K562 (cell line): ENCODE results near the gene HARS1. TPM values are rescaled to one million over a fixed set of nuclear protein-coding genes. Genes with fewer than 3 reads are reported as not detected.

Experiments
- ATAC-seq: fragments of 200-7000 bp; cut with Tn5 transposase; 3 replicates; pipeline ENCODE4 v1.9.1; 2020; ENCODE audit warnings: moderate library complexity
- BruUV-seq: library from RNA; stranded (reverse); fragments of 400-500 nt; replicated peaks from 2 replicates; lab custom pipeline; 2021; lab: Mats Ljungman, UMichigan
- CTCF ChIA-PET: fragments of 300-600 bp; formaldehyde crosslinking; extraction: SDS; loops from one replicate; lab custom pipeline; 2021; ENCODE audit warnings: low intra/inter-chr PET ratio; lab: Yijun Ruan, JAX
- POLR2A ChIA-PET: fragments of 300-600, 350-650 bp; sonication (Branson Sonifier 250); formaldehyde crosslinking; extraction: SDS; loops from one replicate; lab custom pipeline; 2021; ENCODE audit warnings: antibody characterized with exemption, inconsistent platforms; lab: Yijun Ruan, JAX
- DNase-seq, 4 experiments: peaks; one replicate each; pipeline versions ENCODE4 v3.0.0 to v3.0.0-alpha.2; 2011 to 2018; ENCODE audit warnings: low spot score in 3 of 4, mixed read lengths in 3 of 4; ENCODE audit errors: extremely low read depth in 1 of 4
- FAIRE-seq: peaks from 2 replicates; lab custom pipeline; 2011; peaks lifted over from hg19 to GRCh38; lab: Jason Lieb, UNC
- H2AFZ ChIP-seq: 2 replicates; pipeline ENCODE4 v1.6.0; 2011; ENCODE audit warnings: low read depth, low read length, control low read depth, inconsistent platforms
- H3K27ac ChIP-seq: fragments of 200-600 bp; 3 replicates; pipeline ENCODE4 v1.8.0; 2011; ENCODE audit warnings: low read depth, mild to moderate bottlenecking, control low read depth, inconsistent platforms, low read length, moderate library complexity, mixed read lengths; ENCODE audit errors: extremely low read depth
- H3K27me3 ChIP-seq, 2 experiments: fragments of 300-600 bp in 1 of 2; 2 replicates in 1 of 2; 3 replicates in 1 of 2; pipeline versions ENCODE4 v1.6.0 to v1.8.0; 2011; ENCODE audit warnings: inconsistent platforms in 2 of 2, low read length in 2 of 2, mild to moderate bottlenecking in 1 of 2, mixed read lengths in 1 of 2, moderate library complexity in 1 of 2; ENCODE audit not compliant: control insufficient read depth in 2 of 2, insufficient read depth in 2 of 2
- H3K36me3 ChIP-seq: fragments of 300-600 bp; 3 replicates; pipeline ENCODE4 v1.8.0; 2011; ENCODE audit warnings: mild to moderate bottlenecking, low read length, inconsistent platforms; ENCODE audit not compliant: control insufficient read depth, insufficient read depth
- H3K4me1 ChIP-seq, 2 experiments: fragments of 200-600 bp in 1 of 2; replicated peaks in 1 of 2; 2 replicates in 1 of 2; 3 replicates in 1 of 2; pipeline versions ENCODE4 v1.5.1 to v1.8.0; 2011; ENCODE audit warnings: inconsistent platforms in 2 of 2, low read length in 2 of 2, mild to moderate bottlenecking in 1 of 2, mixed read lengths in 1 of 2, moderate library complexity in 1 of 2; ENCODE audit not compliant: control insufficient read depth in 2 of 2, insufficient read depth in 2 of 2
- H3K4me2 ChIP-seq: 2 replicates; pipeline ENCODE4 v1.6.1; 2011; ENCODE audit warnings: low read length, control low read depth, inconsistent platforms, mixed read lengths; ENCODE audit not compliant: insufficient read depth
- H3K4me3 ChIP-seq: fragments of 200-600 bp; sonication (generic), shearing (Covaris generic); 2 replicates; pipeline ENCODE4 v1.5.1; 2016; ENCODE audit warnings: control low read depth, inconsistent platforms
- H3K79me2 ChIP-seq: fragments of 200-600 bp; 3 replicates; pipeline ENCODE4 v1.8.0; 2011; ENCODE audit warnings: low read length, inconsistent platforms; ENCODE audit not compliant: control insufficient read depth, insufficient read depth
- H3K9ac ChIP-seq, 2 experiments: 2 replicates each; pipeline versions ENCODE4 v1.6.0 to v1.6.1; 2011; ENCODE audit warnings: low read depth in 2 of 2, low read length in 2 of 2, control low read depth in 1 of 2, inconsistent platforms in 1 of 2, mild to moderate bottlenecking in 1 of 2, mixed read lengths in 1 of 2; ENCODE audit not compliant: insufficient read depth in 1 of 2
- H3K9me1 ChIP-seq: one replicate; pipeline ENCODE4 v1.6.0; 2011; ENCODE audit warnings: inconsistent platforms, mild to moderate bottlenecking, low read length, moderate library complexity; ENCODE audit not compliant: control insufficient read depth, insufficient read depth
- H3K9me3 ChIP-seq: replicated peaks from 2 replicates; pipeline ENCODE4 v1.5.1; 2011; ENCODE audit warnings: low read depth, low read length, inconsistent platforms; ENCODE audit not compliant: control insufficient read depth, insufficient read depth
- H4K20me1 ChIP-seq: replicated peaks from 2 replicates; pipeline ENCODE4 v1.6.1; 2011; ENCODE audit warnings: low read length, inconsistent platforms, mixed read lengths; ENCODE audit not compliant: control insufficient read depth, insufficient read depth
- CHCHD3 ChIP-seq: fragments of 250-450 bp; sonication (Bioruptor Pico); IDR thresholded peaks from 2 replicates; pipeline ENCODE4 v2.1.2; 2022; ENCODE audit warnings: mild to moderate bottlenecking
- CLOCK ChIP-seq: fragments of 250-450 bp; sonication (Bioruptor Pico); IDR thresholded peaks from 2 replicates; pipeline ENCODE4 v1.4.0; 2020; ENCODE audit warnings: mild to moderate bottlenecking, moderate library complexity, borderline replicate concordance
- HNRNPUL1 ChIP-seq: fragments of 200-400 bp; formaldehyde crosslinking; IDR thresholded peaks from 2 replicates; pipeline ENCODE4 v1.6.1; 2017; ENCODE audit warnings: low read length
- KLF13 ChIP-seq: fragments of 450-650 bp; IDR thresholded peaks from 2 replicates; pipeline ENCODE4 v1.6.1; 2016; ENCODE audit warnings: missing genetic modification characterization, low read depth, mild to moderate bottlenecking, missing compliant biosample characterization, moderate library complexity, borderline replicate concordance
- KLF6 ChIP-seq: fragments of 250-450 bp; sonication (Bioruptor Pico); IDR thresholded peaks from 2 replicates; pipeline ENCODE4 v1.4.0; 2020; ENCODE audit warnings: mild to moderate bottlenecking, moderate library complexity, borderline replicate concordance
- MBD2 ChIP-seq: sonication (generic); IDR thresholded peaks from 2 replicates; pipeline ENCODE4 v1.6.1; 2016; ENCODE audit warnings: low read depth, borderline replicate concordance
- NCOA6 ChIP-seq: fragments of 450-650 bp; IDR thresholded peaks from 2 replicates; pipeline ENCODE4 v1.6.1; 2017; ENCODE audit warnings: mild to moderate bottlenecking
- POLR2AphosphoS5 ChIP-seq: IDR thresholded peaks from 2 replicates; pipeline ENCODE4 v1.6.1; 2011; ENCODE audit warnings: mild to moderate bottlenecking, low read depth, low read length, moderate library complexity; ENCODE audit not compliant: control insufficient read depth, insufficient read depth
- SIRT6 ChIP-seq: IDR thresholded peaks from one replicate; pipeline ENCODE4 v1.6.1; 2012; ENCODE audit warnings: low read depth, mild to moderate bottlenecking, control low read depth, inconsistent platforms, low read length, moderate library complexity
- ZNF197 ChIP-seq: fragments of 200-800 bp; sonication (Bioruptor generic); IDR thresholded peaks from 2 replicates; pipeline ENCODE4 v1.6.1; 2016; ENCODE audit warnings: low read depth, missing genetic modification characterization, missing compliant biosample characterization
- WGBS: fragments of 100-300 bp; shearing (Covaris generic); methylation state at CpG from one replicate; pipeline ENCODE4 v1.1.6; 2016; ENCODE audit warnings: low coverage, mixed read lengths; ENCODE audit not compliant: insufficient coverage; ENCODE audit errors: missing lambda C conversion rate; 5-methylcytosine and 5-hydroxymethylcytosine counted together
- in situ Hi-C: fragments of 300-500 bp; cut with MboI; formaldehyde crosslinking; loops from 4 replicates; pipeline ENCODE4 v1.15.0; 2018; ENCODE audit warnings: inconsistent platforms, mixed read lengths
- intact Hi-C: fragments of 100-400 bp; cut with micrococcal nuclease; formaldehyde crosslinking; loops from 2 replicates; pipeline ENCODE4 v1.14.2; 2022
- polyA plus RNA-seq, 8 experiments: library from polyadenylated mRNA; depleted of rRNA in 4 of 8; stranded (reverse) in 5 of 8; unstranded in 3 of 8; fragments of >200 nt; fragmentation: Nextera tagmentation in 2 of 8; fragmentation: Illumina TruSeq in 1 of 8; extraction: Ambion mirVana in 2 of 8; extraction: Trizol in 1 of 8; gene quantifications; 2 replicates each; pipeline versions ENCODE4 v1.2.1 to v1.2.3, GENCODE V29; 2011 to 2014; ENCODE audit warnings: inconsistent platforms in 1 of 8, missing spikeins in 1 of 8
- total RNA-seq, 7 experiments: library from RNA; depleted of rRNA in 6 of 7; stranded (reverse); fragments of >200 nt in 6 of 7; fragmentation: Illumina TruSeq in 2 of 7; extraction: Trizol in 2 of 7; gene quantifications; 2 replicates each; pipeline versions ENCODE4 v1.2.1 to v1.2.3, GENCODE V29; 2011 to 2021; ENCODE audit warnings: low replicate concordance in 1 of 7

Gene HARS1
- total and polyA plus RNA-seq, 9 of the 15 experiments (the other 6 are each of a cell fraction or from before 2014, with no cell fraction given) = 13.5 to 88.5 (median 75.2) TPM

DNA sequence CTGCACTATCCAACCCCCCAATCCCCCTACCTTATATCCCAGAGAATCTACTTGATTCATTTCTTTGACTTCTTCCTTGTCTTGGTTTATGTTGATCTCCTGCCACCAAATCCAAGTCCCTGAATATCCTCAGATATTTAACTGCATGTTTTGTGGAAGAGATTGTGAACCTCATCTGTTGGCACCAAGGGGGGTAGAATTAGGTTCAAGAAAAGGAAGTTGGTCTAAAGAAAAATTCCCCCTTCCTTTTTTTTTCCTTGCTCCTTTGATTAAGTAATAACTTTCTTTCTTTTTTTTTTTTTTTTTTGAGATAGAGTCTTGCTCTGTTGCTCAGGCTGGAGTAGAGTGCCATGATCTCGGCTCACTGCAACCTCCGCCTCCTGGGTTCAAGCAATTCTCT lies 57.7 kb downstream of the HARS1 start:
- Histone ChIP-seq H3K4me2 (no peak overlapping the region), H3K9me3 (no peaks in the 10 kb centered on the region), H3K27ac (no peak overlapping the region), H3K4me1 (peaks cover 4 to 17% of the 10 kb centered on the region in 2 experiments; a peak in 4 of 5 replicates), H3K27me3 (no peaks in the 10 kb centered on the region), H3K79me2 (no peaks in the 10 kb centered on the region), H3K4me3 (no peak overlapping the region), H3K9ac (no peak overlapping the region), H3K9me1 (no peaks in the 10 kb centered on the region), H4K20me1 (no peaks in the 10 kb centered on the region), H3K36me3 (no peaks in the 10 kb centered on the region), H2AFZ (no peak overlapping the region)
- POLR2A ChIA-PET = no interaction called here
- in situ Hi-C loops = no loop called here
- intact Hi-C loops = no loop called here
- TF ChIP-seq KLF6 (CRISPR knock-in tag) (no peak), SIRT6 (no peak), POLR2AphosphoS5 (no peak), NCOA6 (no peak), ZNF197 (CRISPR knock-in tag) (no peak), HNRNPUL1 (no peak), KLF13 (tag) (no peak), MBD2 (no peak), CLOCK (no peak), CHCHD3 (no peak)
- WGBS = 76% methylated on average over 2 of the region's 2 CpGs
- BruUV-seq = no TSS peak
- ATAC-seq = no peak
- DNase-seq = no peak
- no peak for FAIRE-seq
- CTCF ChIA-PET = no interaction called here
